GM18867 (cell line): ENCODE measurements around the gene CHST7.

ENCODE experiments used
- ATAC-seq: cut with Tn5 transposase; IDR thresholded peaks from one replicate; pipeline ENCODE4 v1.9.1; 2021; ENCODE audit warnings: mild to moderate bottlenecking, moderate library complexity; ENCODE audit not compliant: unreplicated experiment

Gene CHST7

DNA sequence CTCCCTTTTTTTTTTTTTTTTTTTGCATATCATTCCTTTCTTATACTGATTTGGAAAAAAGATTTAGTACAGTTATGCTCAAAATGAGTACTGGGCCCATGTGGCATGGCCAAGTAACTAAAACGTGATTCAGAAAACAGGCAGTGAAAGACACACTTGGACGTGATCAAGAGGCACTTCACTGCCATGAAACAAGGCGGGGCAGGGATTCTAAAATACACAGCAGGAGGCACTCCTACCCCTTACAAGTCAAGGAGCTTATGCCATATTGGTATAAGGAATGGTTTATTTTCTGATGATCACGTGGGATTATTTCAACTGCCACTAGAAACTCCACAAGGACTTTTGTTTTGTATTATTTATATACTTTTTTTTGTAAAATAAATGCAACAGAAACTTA, 72.0 kb downstream of the CHST7 start:
- no peak for ATAC-seq

DNA sequence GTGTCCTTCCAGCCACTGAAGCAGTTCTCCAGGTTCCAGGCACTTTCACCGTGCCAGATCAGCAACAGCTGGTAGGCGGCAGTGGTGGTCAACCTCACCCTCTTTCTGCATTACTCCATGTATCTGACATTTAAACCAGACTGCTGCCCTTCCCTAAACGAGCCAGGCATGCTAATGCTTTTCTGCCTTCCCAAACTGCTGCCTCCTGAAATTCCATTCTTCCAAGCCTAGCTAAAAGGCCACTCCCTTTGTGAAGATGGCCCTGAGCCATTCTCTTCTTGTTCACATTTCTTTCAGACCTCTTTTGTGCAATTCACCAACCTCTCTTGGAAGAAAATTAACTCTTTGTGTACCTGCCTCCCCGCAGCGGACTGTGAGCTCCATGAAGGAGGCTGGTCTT, 73.7 kb downstream of the CHST7 start:
- ATAC-seq: no peak
